HUES6 (cell line): ENCODE results near the gene KCNS3.

ENCODE experiments used
- H3K27ac ChIP-seq: 2 replicates; pipeline ENCODE4 v1.7.0; 2013; ENCODE audit warnings: low read depth, mild to moderate bottlenecking, low read length, inconsistent platforms
- H3K27me3 ChIP-seq: 2 replicates; pipeline ENCODE4 v1.6.1; 2013; ENCODE audit warnings: low read length; ENCODE audit not compliant: control insufficient read depth, insufficient read depth
- H3K36me3 ChIP-seq: 2 replicates; pipeline ENCODE4 v1.6.1; 2013; ENCODE audit warnings: low read length; ENCODE audit not compliant: control insufficient read depth, insufficient read depth
- H3K4me1 ChIP-seq: 2 replicates; pipeline ENCODE4 v1.6.1; 2013; ENCODE audit warnings: low read length; ENCODE audit not compliant: control insufficient read depth, insufficient read depth
- H3K4me3 ChIP-seq: 2 replicates; pipeline ENCODE4 v1.5.1; 2013; ENCODE audit warnings: low read depth, low read length
- H3K9ac ChIP-seq: one replicate; pipeline ENCODE4 v1.6.1; 2013; ENCODE audit warnings: mild to moderate bottlenecking, low read length
- H3K9me3 ChIP-seq: 2 replicates; pipeline ENCODE4 v1.6.1; 2013; ENCODE audit warnings: low read depth, low read length; ENCODE audit not compliant: control insufficient read depth, insufficient read depth

KCNS3 gene

GRCh38 chr2:17912266-17912691 lies 33.8 kb downstream of the KCNS3 start:
- Histone ChIP-seq H3K9me3 (0 out of 2 replicates have a peak, but pooled peaks cover 5% of the 10 kb centered on the region), H3K4me1 (peaks cover 18% of the 10 kb centered on the region), H3K27ac (no peak overlapping the region), H3K27me3 (no peaks in the 10 kb centered on the region), H3K36me3 (no peaks in the 10 kb centered on the region), H3K9ac (no peak overlapping the region), H3K4me3 (no peak overlapping the region)

GRCh38 chr2:17915099-17915498 lies 36.6 kb downstream of the KCNS3 start:
- H3K9ac ChIP-seq, result no peak overlapping the region
- H3K4me3 ChIP-seq, result no peak overlapping the region
- peaks cover 18% of the 10 kb centered on the region for H3K4me1 ChIP-seq
- no peaks in the 10 kb centered on the region for H3K27me3 ChIP-seq
- no peaks in the 10 kb centered on the region; the same call in 1 of the 2 replicates for H3K36me3 ChIP-seq
- H3K9me3 ChIP-seq, result no peaks in the 10 kb centered on the region
- no peak overlapping the region for H3K27ac ChIP-seq

GRCh38 chr2:17915811-17916518 lies 37.5 kb downstream of the KCNS3 start:
- Histone ChIP-seq H3K9me3 (no peaks in the 10 kb centered on the region), H3K4me1 (peaks cover 18% of the 10 kb centered on the region), H3K4me3 (no peak overlapping the region), H3K36me3 (no peaks in the 10 kb centered on the region; the same call in 1 of the 2 replicates), H3K27ac (no peak overlapping the region), H3K9ac (no peak overlapping the region), H3K27me3 (no peaks in the 10 kb centered on the region)

- Histone ChIP-seq H3K4me1 (peaks cover 18% of the 10 kb centered on the region), H3K36me3 (no peaks in the 10 kb centered on the region; the same call in 1 of the 2 replicates), H3K9ac (no peak overlapping the region), H3K27ac (no peak overlapping the region), H3K9me3 (no peaks in the 10 kb centered on the region), H3K4me3 (no peak overlapping the region), H3K27me3 (no peaks in the 10 kb centered on the region)
These were observed 38.1 kb downstream of the KCNS3 start for GRCh38 chr2:17916584-17916983.

- H3K9ac ChIP-seq, result no peak overlapping the region
- H3K27ac ChIP-seq, result no peak overlapping the region
- H3K36me3 ChIP-seq, result no peaks in the 10 kb centered on the region; the same call in 1 of the 2 replicates
- no peaks in the 10 kb centered on the region for H3K27me3 ChIP-seq
- H3K9me3 ChIP-seq, result no peaks in the 10 kb centered on the region
- no peak overlapping the region for H3K4me3 ChIP-seq
- peaks cover 14% of the 10 kb centered on the region for H3K4me1 ChIP-seq
These were observed 40.3 kb downstream of the KCNS3 start for GRCh38 chr2:17918789-17919188.

GRCh38 chr2:17930773-17931172 lies 52.3 kb downstream of the KCNS3 start:
- peaks cover 12% of the 10 kb centered on the region; the same call in 1 of the 2 replicates for H3K4me1 ChIP-seq
- no peak overlapping the region for H3K9ac ChIP-seq
- H3K27me3 ChIP-seq, result no peaks in the 10 kb centered on the region
- H3K9me3 ChIP-seq, result peaks cover 11% of the 10 kb centered on the region
- H3K36me3 ChIP-seq, result peaks cover 17% of the 10 kb centered on the region
- no peak overlapping the region for H3K4me3 ChIP-seq
- H3K27ac ChIP-seq, result no peak overlapping the region

- Histone ChIP-seq H3K9ac (no peak overlapping the region), H3K27ac (no peak overlapping the region), H3K9me3 (peaks cover 6% of the 10 kb centered on the region), H3K36me3 (peaks cover 17% of the 10 kb centered on the region), H3K27me3 (no peaks in the 10 kb centered on the region), H3K4me1 (peaks cover 12% of the 10 kb centered on the region; the same call in 1 of the 2 replicates), H3K4me3 (no peak overlapping the region)
These were observed 54.8 kb downstream of the KCNS3 start for GRCh38 chr2:17933256-17933655.

GRCh38 chr2:17934721-17935120 lies 56.3 kb downstream of the KCNS3 start:
- Histone ChIP-seq H3K9ac (no peak overlapping the region), H3K27me3 (no peaks in the 10 kb centered on the region), H3K4me1 (peaks cover 12% of the 10 kb centered on the region; the same call in 1 of the 2 replicates), H3K36me3 (peaks cover 17% of the 10 kb centered on the region), H3K27ac (no peak overlapping the region), H3K4me3 (no peak overlapping the region), H3K9me3 (peaks cover 9% of the 10 kb centered on the region)

GRCh38 chr2:17935242-17935885 lies 56.9 kb downstream of the KCNS3 start:
- Histone ChIP-seq H3K36me3 (peaks cover 17% of the 10 kb centered on the region), H3K4me3 (no peak overlapping the region), H3K9ac (no peak overlapping the region), H3K4me1 (peaks cover 12% of the 10 kb centered on the region; the same call in 1 of the 2 replicates), H3K9me3 (peaks cover 9% of the 10 kb centered on the region), H3K27ac (no peak overlapping the region), H3K27me3 (no peaks in the 10 kb centered on the region)

GRCh38 chr2:17936599-17936998 lies 58.1 kb downstream of the KCNS3 start:
- Histone ChIP-seq H3K9me3 (peaks cover 9% of the 10 kb centered on the region), H3K27me3 (no peaks in the 10 kb centered on the region), H3K27ac (no peak overlapping the region), H3K4me1 (peaks cover 12% of the 10 kb centered on the region; the same call in 1 of the 2 replicates), H3K9ac (no peak overlapping the region), H3K36me3 (peaks cover 7% of the 10 kb centered on the region), H3K4me3 (no peak overlapping the region)

GRCh38 chr2:17940091-17940630 lies 61.7 kb downstream of the KCNS3 start:
- Histone ChIP-seq H3K27ac (no peak overlapping the region), H3K4me3 (no peak overlapping the region), H3K9me3 (peaks cover 9% of the 10 kb centered on the region), H3K9ac (no peak overlapping the region), H3K27me3 (no peaks in the 10 kb centered on the region), H3K4me1 (peaks cover 6% of the 10 kb centered on the region; the same call in 1 of the 2 replicates), H3K36me3 (no peaks in the 10 kb centered on the region)
